GM08714 (cell line): ENCODE measurements around the gene RNF149.
"Not testable (repeated sequence)": the region's sequence is repeated elsewhere in the genome, so short reads cannot be mapped to it uniquely, and the experiment has no call there.

ENCODE experiments used
- H3K4me3 ChIP-seq: fragments of 200-500 bp; sonication (Bioruptor generic); 2 replicates; pipeline ENCODE4 v1.5.1; 2014; ENCODE audit warnings: mild to moderate bottlenecking, low read length, inconsistent platforms
- ZNF274 ChIP-seq: IDR thresholded peaks from 2 replicates; pipeline ENCODE4 v1.6.1; 2012; ENCODE audit warnings: mild to moderate bottlenecking, low read depth, low read length

The RNF149 gene

GRCh38 chr2:101341901-101342624 is 33.6 kb upstream of the RNF149 start:
- H3K4me3 ChIP-seq, result no peak overlapping the region
- no peak for TF ChIP-seq ZNF274

- no peak for TF ChIP-seq ZNF274
- no peak overlapping the region for H3K4me3 ChIP-seq
Measured at GRCh38 chr2:101341421-101341820, 32.9 kb upstream of the RNF149 start.

- no peak overlapping the region for H3K4me3 ChIP-seq
- TF ChIP-seq ZNF274, result no peak
Measured at GRCh38 chr2:101340141-101340551, 31.6 kb upstream of the RNF149 start.

GRCh38 chr2:101339266-101339880 is 30.9 kb upstream of the RNF149 start:
- H3K4me3 ChIP-seq, result no peak overlapping the region
- TF ChIP-seq ZNF274, result no peak

- H3K4me3 ChIP-seq, result no peak overlapping the region
- TF ChIP-seq ZNF274, result no peak
Measured at GRCh38 chr2:101337877-101338276, 29.4 kb upstream of the RNF149 start.

GRCh38 chr2:101332885-101333766 is 24.6 kb upstream of the RNF149 start:
- TF ChIP-seq ZNF274, result no peak
- no peak overlapping the region for H3K4me3 ChIP-seq

GRCh38 chr2:101331202-101331601 is 22.7 kb upstream of the RNF149 start:
- H3K4me3 ChIP-seq, result no peak overlapping the region
- no peak for TF ChIP-seq ZNF274

GRCh38 chr2:101330253-101330933 is 21.9 kb upstream of the RNF149 start:
- TF ChIP-seq ZNF274, result no peak

GRCh38 chr2:101329026-101329425 is 20.5 kb upstream of the RNF149 start:
- no peak for TF ChIP-seq ZNF274
- no peak overlapping the region for H3K4me3 ChIP-seq

More at GRCh38 chr2:101330253-101330933, 21.9 kb upstream of the RNF149 start:
- H3K4me3 ChIP-seq, result no peak overlapping the region

GRCh38 chr2:101328474-101329007 is 20.0 kb upstream of the RNF149 start:
- no peak overlapping the region for H3K4me3 ChIP-seq
- TF ChIP-seq ZNF274, result no peak

- no peak overlapping the region for H3K4me3 ChIP-seq
- no peak for TF ChIP-seq ZNF274
Measured at GRCh38 chr2:101327863-101328394, 19.4 kb upstream of the RNF149 start.

- TF ChIP-seq ZNF274, result no peak
- no peak overlapping the region for H3K4me3 ChIP-seq
Measured at GRCh38 chr2:101325425-101325824, 16.9 kb upstream of the RNF149 start.

- not testable (repeated sequence) for H3K4me3 ChIP-seq
Measured at GRCh38 chr2:101316568-101316967, 8.1 kb upstream of the RNF149 start.

- H3K4me3 ChIP-seq, result no peak overlapping the region
- no peak for TF ChIP-seq ZNF274
Measured at GRCh38 chr2:101311696-101312017, 3.2 kb upstream of the RNF149 start.
